ENCODE data around the gene TRABD2B.

Gene TRABD2B

DNA sequence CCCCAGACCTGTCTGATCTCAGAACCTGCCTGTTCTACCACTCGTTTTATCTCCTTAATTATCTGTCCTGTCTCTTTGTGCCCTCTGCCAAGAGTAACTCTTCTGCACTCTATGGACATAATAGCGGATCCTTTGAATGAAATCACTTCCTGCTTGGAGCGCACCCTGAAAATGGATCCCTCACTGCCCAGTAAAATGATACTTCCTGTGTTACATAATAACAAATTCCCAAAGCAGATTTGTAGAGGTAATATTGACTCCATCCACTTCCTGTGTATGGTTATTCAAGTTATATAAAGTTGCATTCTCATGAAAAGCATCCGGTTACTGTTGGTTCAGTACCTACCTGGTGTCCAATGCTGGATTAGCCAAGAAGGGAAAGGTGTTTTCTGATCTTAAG is 246.0 kb downstream of the TRABD2B start:
- no peak for DNase-seq

DNA sequence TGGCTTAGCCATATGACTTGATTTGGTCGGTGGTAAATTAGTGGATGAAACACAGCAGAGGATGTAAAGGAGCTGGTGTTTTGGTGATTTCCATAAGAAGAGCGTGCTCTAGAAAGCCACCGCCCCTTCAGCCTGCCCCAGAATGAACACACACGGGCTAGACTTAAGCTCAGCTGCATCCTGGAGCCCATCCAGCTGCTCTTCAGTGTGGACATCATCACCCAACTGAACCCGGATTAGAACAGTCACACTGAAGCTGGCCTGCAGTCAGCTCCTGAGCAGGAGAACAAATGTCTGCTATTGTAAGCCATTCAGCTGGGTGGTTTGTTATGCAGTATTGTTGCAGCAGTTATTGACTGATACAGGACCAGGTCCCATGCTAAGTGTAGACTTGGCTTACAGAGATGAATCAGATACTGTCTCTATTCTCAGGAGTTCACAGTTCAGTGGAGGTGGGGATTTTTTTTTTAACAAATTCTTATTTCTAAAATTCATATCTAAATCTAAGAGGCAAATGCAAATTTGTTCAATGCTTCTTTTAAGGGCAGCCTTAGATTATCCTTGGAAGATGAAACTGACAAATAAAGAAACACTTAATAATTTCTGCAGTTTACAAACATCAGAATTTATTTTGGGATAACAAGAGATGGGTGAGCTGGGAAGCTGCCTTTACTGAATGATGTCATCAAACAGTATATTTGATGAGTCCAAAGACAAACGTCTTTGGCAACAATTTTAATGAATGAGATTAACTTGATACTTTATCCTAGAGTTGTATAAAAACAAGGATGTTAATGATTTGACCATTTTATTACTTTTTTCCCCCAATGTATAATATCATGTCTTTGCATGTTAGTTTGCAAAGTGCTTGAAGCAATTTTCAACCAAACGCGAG is 251.2 kb downstream of the TRABD2B start:
- DNase-seq: no peak

DNA sequence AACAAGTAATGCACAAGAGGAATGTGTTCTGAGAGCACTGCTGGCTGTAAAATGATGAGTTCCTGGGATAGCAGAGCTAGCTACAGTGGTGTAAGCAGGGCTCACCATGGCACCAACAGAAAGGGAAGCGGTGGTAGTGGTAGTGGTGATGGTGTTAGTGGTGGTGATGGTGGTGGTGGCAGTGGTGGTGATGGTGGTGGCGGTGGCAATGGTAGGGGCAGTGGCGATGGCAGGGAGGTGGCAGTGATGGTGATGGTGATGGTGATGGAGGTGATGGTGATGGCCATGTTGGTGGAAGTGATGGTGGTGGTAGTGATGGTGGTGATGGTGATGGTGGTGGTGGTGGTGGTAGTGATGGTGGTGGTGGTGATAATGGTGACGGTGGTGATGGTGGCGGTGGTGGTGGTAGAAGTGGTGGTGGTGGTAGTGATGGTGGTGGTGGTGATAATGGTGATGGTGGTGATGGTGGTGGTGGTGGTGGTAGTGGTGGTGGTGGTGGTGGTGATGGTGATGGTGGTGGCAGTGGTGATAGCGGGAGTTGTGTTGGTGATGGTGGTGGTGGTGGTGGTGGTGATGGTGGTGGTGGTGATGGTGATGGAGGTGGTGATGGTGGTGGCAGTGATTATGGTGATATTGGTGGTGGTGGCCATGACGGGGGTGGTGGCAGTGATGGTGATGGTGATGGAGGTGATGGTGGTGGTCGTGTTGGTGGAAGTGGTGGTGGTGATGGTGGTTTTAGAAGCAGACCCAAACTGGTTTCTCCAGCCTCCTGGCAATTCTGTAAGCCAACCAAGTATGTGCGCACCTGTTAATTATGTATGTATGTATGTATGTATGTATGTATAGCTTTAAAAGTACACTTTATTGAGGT is 254.1 kb downstream of the TRABD2B start:
- no peak for DNase-seq

DNA sequence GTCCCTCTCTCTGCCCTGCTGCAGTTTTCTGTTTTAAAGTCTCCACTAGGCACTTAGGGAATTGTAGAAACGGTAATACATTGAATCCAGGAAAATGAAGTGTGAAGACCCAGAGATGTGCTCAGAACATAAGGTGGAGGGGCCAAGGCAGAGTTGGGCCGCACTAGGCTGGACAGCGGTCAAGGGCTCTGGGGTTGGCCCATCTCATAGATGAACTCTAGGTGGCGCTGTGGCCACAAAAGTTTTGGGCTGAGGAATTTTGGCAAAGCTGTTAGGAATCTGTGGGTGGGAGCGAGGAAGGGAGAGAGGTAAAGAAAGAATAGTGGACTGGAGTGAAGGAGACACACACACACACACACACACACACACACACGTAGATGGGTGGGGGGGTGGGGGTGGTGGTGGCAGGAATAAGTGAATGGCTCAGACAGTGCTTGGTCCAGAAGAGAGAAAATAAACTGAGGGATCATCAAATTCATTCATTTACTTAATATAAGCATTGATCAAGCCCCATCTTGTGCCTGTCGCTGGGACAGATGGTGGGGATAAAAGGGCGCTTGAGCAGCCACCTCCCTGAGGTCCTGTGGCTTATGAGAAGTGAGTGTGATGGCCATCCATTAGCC is 258.5 kb downstream of the TRABD2B start:
- no peak for DNase-seq

DNA sequence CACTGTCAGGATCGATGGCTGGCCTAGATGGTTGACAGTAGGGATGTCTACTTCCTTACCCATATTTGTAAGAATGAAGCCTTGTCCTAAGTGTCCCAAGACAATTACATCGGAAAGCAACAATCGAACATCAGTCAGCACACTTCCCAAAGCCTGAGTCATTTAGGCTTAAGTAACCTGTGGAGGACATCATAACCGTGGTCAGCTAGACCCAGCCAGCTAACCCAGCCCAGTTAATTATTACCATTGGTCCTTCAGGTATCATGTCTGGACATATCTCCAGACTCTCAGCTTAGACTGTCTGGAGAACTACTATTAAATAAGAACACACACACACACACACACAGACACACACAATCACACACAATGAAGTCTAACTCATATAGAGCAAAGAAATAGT is 264.7 kb downstream of the TRABD2B start:
- no peak for DNase-seq

DNA sequence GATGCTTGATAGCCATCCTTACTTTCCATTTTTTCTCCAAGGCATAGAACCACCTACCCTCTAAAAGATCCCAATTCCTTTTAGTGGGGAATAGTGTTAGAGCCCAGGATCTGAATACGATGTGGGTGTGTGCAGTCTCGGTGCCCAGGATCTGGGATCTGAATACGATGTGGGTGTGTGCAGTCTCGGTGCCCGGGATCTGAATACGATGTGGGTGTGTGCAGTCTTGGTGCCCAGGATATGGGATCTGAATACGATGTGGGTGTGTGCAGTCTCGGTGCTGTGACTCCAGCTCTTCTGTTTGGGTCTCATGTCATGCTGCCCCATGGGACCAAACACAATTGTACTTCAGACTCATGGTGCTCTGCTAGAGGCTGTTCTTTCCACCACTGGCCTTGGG is 265.5 kb downstream of the TRABD2B start:
- no peak for DNase-seq

DNA sequence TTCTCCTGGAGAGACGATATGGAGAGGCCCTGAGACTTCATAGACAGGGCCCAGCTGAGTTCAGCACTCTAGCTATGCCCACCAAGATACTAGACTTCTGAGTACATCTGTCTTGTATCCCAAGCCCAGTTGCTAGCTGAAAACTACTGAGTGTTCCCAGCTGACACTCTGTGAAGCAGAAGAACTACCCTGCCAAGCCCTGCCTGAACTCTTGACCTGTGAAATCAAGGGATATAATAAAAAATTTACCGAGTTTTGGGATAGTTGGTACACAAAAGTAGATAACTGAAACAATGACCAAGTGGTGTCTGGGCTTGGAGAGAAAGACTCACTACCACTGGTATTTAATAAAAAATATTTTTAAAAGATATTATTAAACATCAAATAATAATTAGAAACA is 267.5 kb downstream of the TRABD2B start:
- no peak for DNase-seq

DNA sequence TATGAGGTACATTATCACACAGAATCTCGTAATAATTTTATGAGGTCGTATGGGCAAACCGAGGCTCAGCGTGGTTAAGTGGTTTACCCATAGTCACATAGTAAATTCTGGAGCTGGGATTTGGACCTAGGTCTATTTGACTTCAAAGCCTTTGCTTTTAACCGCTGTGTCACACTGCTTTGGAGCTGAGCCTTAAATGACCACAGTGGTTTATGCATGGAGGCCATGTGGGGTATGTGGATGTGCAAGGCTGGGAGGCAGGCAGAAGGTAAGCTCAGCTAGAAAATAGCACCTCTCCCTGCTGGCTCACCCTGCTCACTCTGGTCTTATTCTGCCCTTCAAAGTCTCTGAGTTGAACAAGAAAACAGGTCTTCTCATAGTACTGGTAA is 269.5 kb downstream of the TRABD2B start:
- no peak for DNase-seq

DNA sequence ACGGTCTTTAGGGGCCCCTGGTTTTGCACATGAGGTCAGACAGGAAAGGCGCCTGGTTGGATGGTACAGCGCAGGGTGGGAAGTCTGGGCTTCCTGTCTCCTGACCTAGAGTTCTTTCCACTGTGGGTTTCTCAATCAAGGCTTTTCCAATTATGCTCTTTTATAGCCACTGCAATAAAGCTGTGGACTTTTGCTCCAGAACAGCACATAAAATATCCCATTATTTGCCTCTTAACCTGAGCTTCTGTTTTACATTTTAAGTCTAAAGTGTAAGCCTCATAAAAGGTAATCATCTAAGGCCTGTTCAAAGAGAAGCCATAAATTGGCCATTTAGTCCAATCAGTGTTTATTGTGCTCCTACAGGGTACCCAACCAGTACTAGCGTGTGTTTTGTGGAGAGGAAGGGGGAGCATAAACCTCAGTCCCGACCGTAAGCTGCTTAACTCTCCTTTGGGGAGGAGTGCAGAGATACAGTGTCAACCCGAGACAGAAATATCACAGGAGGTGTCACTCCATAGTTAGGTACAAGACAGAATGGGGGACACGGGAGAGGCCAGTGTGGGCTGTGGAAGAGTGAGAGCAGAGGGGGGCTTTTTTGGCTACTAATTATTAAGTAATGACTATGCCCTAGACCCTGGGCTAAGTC is 270.0 kb downstream of the TRABD2B start:
- DNase-seq: no peak

DNA sequence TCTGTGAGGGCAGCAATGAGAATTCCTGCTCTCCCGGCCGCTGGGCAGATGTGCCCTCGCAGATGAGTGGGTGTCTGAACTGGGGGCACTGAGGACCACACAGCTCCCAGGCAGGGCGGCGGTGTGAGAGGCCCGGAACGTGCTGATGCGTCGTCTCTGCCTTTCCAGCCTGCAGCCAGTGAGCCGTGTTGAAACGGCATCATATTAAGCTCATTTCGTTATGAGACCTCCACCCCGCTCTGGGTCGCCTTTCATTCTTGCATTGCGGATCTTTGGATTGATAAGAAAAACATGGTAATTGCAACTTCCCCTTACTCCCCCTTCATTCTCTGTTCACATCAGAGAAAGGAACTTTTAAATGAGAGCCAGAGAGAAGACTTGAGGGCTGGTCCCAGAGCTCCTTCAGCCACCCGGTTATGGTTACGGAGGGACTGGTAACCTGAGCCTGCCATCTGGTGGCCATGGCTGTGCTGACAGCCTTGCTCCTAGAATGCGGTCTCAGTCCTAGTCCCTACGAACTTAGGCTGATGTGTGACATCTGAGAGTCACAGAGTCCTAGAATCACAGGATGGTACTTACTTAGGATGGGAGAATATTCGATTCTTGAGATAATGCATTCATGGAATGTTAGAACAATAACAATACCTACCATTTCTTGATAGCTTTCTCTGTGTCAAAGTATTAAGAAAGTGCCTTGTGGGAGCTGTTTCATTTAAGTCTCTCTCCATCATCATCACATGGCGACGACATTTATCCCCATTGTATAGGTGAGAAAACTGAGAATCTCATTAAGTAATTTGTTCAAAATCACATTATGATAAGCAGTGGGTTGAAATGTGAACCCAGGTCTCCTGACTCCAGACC is 271.0 kb downstream of the TRABD2B start:
- DNase-seq: peak; percentile 70 to 78

DNA sequence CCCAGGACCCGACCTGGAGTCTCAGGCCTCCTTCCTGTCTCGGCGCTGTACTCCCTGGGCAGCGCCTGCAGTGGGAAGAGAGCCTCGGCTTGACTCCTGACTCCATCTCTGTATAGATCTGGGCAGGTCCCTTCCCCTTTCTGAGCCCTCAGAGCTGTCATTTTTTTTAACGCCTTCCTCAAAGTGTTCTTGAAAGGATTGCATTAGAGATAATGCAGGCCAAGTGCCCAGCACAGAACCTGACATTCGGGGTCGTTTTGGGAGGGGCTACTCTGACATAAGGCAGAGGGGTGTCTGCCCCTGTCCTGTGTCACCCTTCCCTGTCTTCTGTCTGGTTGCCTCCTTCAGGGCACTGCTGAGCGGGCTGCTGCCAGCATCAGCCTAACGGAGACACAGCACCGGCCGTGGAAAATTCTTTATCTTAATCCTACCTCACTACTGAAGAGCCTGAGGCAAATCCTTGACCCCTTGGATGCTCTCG is 271.6 kb downstream of the TRABD2B start:
- DNase-seq: no peak

DNA sequence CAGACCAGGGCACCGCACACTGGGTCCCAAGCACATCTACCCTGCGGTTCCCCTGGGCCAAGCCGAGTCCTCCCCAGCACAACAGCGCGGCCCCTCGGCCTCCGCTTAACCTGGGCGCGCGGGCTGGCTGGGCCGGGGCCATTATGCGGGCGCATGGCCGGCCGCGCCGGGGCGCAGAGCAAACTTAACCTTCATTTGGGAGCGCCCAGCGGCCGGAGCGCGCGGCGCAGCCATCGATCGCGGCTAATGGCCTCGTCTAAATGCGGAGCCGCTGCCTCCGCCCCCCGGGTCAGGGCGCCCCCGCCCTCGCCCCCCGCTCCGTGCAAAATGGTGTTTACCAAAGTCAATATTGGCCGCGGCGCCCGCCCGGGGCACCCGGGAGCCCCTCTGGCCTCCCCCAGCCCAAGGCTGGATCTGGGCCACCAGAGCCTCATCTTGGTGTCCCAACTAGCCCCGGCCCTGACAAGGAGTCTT is 272.1 kb downstream of the TRABD2B start:
- DNase-seq: no peak

DNA sequence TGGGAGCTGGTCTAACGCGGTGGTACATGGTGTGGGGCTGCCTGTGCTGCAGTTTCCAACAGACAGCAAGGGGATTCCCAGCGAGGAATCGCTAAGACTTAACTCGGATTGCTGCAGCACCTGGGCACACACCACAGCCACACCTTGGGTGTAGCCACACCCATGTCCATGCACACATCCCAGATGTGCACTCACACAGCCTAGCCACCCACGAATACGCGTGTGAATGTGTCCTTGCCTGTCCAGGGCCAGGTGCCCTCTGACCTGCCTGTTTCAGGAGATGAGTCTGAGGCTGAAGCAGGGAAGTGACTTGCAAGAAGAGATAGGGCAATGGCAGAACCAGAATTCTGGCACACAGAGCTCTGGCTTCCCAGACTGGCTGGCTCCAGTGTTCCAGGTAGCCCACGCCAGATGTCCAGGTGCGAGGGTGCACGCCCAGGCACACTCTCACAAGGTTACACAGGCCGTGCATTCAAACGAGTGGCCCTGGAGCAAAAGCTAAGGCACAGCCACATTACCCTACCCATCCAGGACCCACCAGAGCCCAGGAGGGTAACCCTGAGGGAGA is 272.7 kb downstream of the TRABD2B start:
- no peak for DNase-seq

DNA sequence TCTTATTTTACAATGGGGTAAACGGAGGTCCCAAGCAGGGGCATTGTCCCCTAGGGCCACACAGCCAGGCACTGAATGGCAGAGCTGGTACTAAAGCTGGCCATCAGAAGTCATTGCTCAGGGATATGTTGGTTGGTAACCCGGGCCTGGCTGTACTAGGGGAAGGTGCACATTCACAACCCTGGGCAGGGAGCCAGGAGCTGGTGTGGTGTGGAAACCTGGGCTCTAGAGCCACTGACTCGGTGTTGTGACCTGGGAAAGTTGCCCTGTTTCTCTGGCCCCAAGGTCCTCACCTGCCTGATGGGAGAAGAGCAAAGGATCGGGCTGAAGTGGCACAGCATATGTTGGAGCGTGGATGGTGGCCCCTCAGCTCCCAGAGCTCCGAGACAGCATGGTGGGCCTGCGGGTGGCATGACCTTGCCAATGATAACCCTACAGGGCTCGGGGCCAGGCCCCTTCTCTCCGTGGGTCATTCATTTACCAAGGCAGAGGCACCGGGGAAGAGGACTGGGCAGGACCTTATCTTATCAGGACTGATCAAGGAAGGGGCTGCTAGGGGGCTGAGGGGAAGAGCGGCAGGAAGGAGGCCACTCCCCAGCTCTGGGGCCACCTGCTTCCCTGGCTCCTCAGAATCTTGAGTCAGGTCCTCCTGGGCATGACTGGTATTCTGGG is 274.1 kb downstream of the TRABD2B start:
- no peak for DNase-seq

DNA sequence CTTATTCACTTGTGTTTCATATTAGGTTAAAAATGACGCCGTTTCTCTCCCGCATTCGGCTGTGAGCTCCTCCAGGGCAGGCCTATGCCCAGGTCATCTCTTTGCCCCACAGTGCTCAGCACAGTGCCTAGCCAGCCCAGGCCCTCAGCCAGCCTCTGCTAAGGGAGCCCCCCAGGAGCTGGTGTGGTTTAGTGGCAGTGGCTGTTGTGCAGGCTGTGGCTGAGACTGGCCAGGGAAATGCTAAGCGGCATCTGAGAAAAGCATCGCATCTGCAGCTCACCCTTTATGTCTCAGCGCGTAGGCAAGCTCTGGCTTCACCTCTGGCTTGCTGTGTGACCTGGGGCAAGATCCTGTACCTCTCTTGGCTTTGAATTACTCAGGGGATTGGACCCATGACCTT is 275.1 kb downstream of the TRABD2B start:
- DNase-seq: no peak

DNA sequence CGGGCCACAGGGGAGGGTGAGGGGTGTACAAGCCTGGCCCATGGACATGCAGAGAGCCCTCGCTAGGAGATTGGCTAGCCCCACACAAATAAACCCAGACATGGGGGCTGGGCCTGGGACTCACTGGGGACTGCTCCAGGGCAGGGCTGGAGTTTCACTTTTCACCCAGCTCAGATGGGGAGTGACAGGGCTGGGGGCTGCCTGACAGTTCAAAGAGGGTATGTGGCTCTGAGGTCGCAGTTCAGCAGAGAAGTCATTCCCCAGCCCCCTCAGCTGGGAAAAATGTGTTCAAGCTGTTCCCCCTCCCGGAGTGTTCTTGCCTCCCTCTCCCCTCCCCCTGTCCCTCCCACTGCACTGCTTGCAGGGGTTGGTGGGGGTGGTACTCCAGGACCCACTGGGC is 277.1 kb downstream of the TRABD2B start:
- DNase-seq: no peak

DNA sequence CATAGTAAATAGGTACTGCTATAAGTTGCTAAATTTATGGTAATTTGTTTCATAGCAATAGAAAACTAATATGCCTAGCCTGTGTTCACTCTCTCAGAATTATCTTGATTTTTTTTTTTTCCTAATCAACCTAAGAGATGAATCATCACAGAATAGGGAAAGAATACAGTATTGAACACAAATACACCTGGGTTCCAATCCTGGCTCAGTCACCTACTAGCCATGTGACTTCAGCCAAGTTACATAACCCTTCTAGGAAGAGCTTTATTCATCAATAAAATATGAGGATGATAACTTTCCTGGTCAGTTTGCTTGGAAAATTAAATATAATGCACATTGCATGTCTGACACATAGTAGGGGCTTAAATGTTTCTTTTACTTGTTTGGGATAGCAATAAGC is 279.8 kb downstream of the TRABD2B start:
- no peak for DNase-seq

DNA sequence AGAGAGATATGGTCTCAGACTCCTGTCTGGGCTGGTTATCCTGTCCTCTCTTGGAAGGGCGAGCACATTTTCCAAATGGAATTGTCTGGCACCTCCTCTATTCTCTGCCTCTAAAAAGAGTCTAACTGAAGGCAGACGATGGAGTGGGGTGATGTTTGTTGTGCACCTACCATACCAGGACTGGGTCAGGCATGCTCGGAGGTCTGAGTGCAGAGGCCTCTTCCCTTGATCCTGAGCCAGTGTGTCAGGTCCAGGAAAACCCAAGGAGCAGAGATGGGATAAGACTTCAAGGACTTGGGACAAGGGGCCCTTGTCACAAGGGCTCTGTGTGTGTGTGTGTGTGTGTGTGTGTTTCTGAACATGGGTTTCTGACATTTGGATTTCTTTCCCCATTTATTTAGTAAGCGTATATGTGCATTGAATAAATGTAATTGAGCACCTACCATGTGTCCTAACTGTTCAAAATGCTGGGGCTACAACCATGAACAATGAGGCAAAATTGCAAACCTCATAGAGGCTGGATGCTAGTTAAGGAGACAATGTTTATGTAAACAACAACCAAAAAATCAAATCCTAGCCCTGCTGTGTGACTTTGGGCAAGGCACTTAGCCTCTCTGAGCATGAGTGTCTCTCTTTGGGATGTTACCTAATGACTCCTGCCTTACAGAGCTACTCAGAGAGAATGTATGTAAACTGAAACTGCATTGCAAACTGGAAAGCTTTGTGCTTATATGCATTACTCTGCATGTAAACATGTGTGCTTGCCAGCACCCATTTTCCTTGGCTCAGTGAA is 283.0 kb downstream of the TRABD2B start:
- DNase-seq: no peak

DNA sequence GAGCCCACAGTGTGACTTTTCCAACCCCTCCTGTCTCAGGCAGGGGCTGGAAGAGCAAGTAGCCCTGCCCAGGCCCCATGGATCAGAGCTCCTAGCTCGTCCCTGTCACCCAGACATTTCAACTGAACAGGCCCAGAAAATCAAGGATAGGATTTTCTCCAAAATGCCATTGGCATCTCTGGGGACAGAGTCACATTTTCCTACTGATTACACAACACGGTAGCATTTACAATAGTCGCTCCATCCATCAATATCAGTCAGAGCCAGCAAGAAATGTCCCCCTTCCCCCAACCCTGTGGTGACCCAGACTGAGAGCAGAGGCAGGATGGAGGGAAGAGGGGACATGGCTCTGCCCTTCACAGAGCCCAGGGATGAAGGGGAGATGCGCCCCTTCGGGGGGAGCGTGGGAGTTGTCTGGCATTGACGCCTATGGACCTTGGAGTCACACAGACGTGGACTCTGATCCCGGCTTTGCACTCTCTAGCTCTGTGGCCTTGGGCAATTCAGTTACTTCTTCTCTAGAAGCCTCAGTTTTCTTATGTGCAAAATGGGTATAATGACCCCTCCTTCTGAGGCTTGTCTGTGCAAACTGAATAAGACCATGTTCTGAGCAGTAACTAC is 283.7 kb downstream of the TRABD2B start:
- no peak for DNase-seq

All from activated CD4-positive, alpha-beta T cell treated with anti-CD3 and anti-CD28 coated beads, Interleukin-2, amount 50 U/mL, for 48 hours (primary cell).